Pancreas (tissue), 10 donors: ENCODE results near the gene DDX39A. TPM values are rescaled to one million over a fixed set of nuclear protein-coding genes. Genes with fewer than 3 reads are reported as not detected.
"Not testable (repeated sequence)": the region's sequence is repeated elsewhere in the genome, so short reads cannot be mapped to it uniquely, and the experiment has no call there.

Source experiments
- ATAC-seq, 4 donors: fragments of 200-7000 bp; cut with Tn5 transposase; one replicate each; pipeline versions ENCODE4 v1.8.0 to v1.9.1; 2020; ENCODE audit warnings: mild to moderate bottlenecking in 4 of 4, moderate library complexity in 4 of 4
- DNase-seq, 6 donors: peaks; one replicate each; pipeline ENCODE4 v3.0.0-alpha.2; 2020
- FAIRE-seq: peaks from 2 replicates; lab custom pipeline; 2012; peaks lifted over from hg19 to GRCh38; lab: Jason Lieb, UNC
- H3K27ac ChIP-seq, 4 donors: fragments of 200-600 bp; sonication (generic); 1 replicate in 3 of 4; 2 replicates in 1 of 4; pipeline versions ENCODE4 v1.5.0 to v1.8.0; 2020
- H3K27me3 ChIP-seq, 4 donors: fragments of 200-600 bp; one replicate each; pipeline ENCODE4 v1.8.0; 2021
- H3K36me3 ChIP-seq, 3 donors: fragments of 200-600 bp; sonication (generic) in 1 of 3; one replicate each; pipeline versions ENCODE4 v1.5.0 to v1.8.0; 2020 to 2021
- H3K4me1 ChIP-seq, 3 donors: fragments of 200-600 bp; one replicate each; pipeline ENCODE4 v1.8.0; 2021
- H3K4me3 ChIP-seq, 4 donors: fragments of 200-600 bp; sonication (generic) in 2 of 4; one replicate each; pipeline versions ENCODE4 v1.5.0 to v1.8.0; 2020 to 2021
- H3K9me3 ChIP-seq, 4 donors: fragments of 200-600 bp; one replicate each; pipeline ENCODE4 v1.8.0; 2021
- CTCF ChIP-seq, 4 donors: fragments of 200-600 bp; sonication (generic) in 3 of 4; IDR thresholded peaks; one replicate each; pipeline versions ENCODE4 v1.5.0 to v1.8.0; 2021; ENCODE audit warnings: antibody characterized with exemption in 4 of 4
- WGBS, 2 donors: extraction: QIAGEN DNeasy Blood & Tissue Kit; methylation state at CpG; one replicate each; pipeline ENCODE4 v1.1.7; 2013; 5-methylcytosine and 5-hydroxymethylcytosine counted together
- intact Hi-C, 3 donors: fragments of 100-400 bp; cut with DNase I; formaldehyde crosslinking; loops; one replicate each; pipeline versions ENCODE4 v1.11.1 to v1.14.2; 2022
- polyA plus RNA-seq, 2 donors: library from polyadenylated mRNA; stranded (reverse); fragments of 200-250 nt; gene quantifications; one replicate each; pipeline ENCODE4 v1.2.3, GENCODE V29; 2013
- total RNA-seq, 6 donors: library from RNA; stranded (reverse); fragmentation: NEBNext Ultra II Directional in 4 of 6; extraction: Animal tissue kit (Norgen Biotek cat#: 25700) in 4 of 6; gene quantifications; one replicate each; pipeline versions ENCODE4 v1.2.1 to v1.2.4, GENCODE V29; 2021 to 2023
- donor health status: healthy with polysubstance abuse.
- donor health status: DM: no; HTN: no; CAD: no; lungs with moderate emphysema.
- donor health status: DM: no; HTN: no; CAD: no.
- donor health status: control.
- donor health status: control.
- donor health status: Bipolar disorder and iron deficiency.
- donor health status: DM: yes; HTN: yes; CAD: no.
- donor health status: DM: no; HTN: no; CAD: no.
- donor health status: DM: no; HTN: no; CAD: no.
- donor health status: DM: yes; HTN: yes; CAD: no.

Gene DDX39A
- total and polyA plus RNA-seq, 8 donors = 9.3 to 86.6 (median 19.6) TPM

GRCh38 chr19:14375055-14375581 is 44.0 kb downstream of the DDX39A start:
- no peaks in the 10 kb centered on the region for H3K9me3 ChIP-seq
- H3K27ac ChIP-seq = peak overlapping the region in 1 of 4 donors; percentile 30
- peak in 3 of 4 donors; percentile 51 to 71 (median 63) for ATAC-seq
- no peak for TF ChIP-seq CTCF (IDR thresholded peaks at IDR 0.05)
- H3K4me1 ChIP-seq = no peaks in the 10 kb centered on the region
- H3K27me3 ChIP-seq = no peaks in the 10 kb centered on the region
- WGBS, 2 donors = 52 to 56% methylated on average over 12 of the region's 12 CpGs
- intact Hi-C loops = no loop called here
- DNase-seq = peak in 1 of 6 donors; percentile 50
- H3K4me3 ChIP-seq = no peak overlapping the region
- FAIRE-seq = no peak
- H3K36me3 ChIP-seq = no peaks in the 10 kb centered on the region

- ATAC-seq, FAIRE-seq, DNase-seq, H3K36me3 ChIP-seq, H3K27ac ChIP-seq, intact Hi-C loops, H3K4me1 ChIP-seq, H3K27me3 ChIP-seq, H3K9me3 ChIP-seq, H3K4me3 ChIP-seq: not testable (repeated sequence)
- 78 to 87% methylated on average over 9 of the region's 9 CpGs for WGBS, 2 donors
These were observed 44.8 kb downstream of the DDX39A start for GRCh38 chr19:14374313-14374712.

GRCh38 chr19:14372384-14373077 is 46.6 kb downstream of the DDX39A start:
- H3K4me3 ChIP-seq, ATAC-seq, intact Hi-C loops, FAIRE-seq, DNase-seq, H3K4me1 ChIP-seq, H3K9me3 ChIP-seq, H3K27ac ChIP-seq, H3K36me3 ChIP-seq, H3K27me3 ChIP-seq: not testable (repeated sequence)
- 49 to 56% methylated on average over 6 to 8 of the region's 8 CpGs for WGBS, 2 donors

- intact Hi-C loops = no loop called here
- H3K27me3 ChIP-seq = no peaks in the 10 kb centered on the region
- H3K27ac ChIP-seq = no peak overlapping the region
- no peak for DNase-seq
- no peak for FAIRE-seq
- no peaks in the 10 kb centered on the region for H3K36me3 ChIP-seq
- TF ChIP-seq CTCF (IDR thresholded peaks at IDR 0.05) = no peak
- WGBS, 2 donors = 58 to 71% methylated on average over 10 of the region's 10 CpGs
- H3K4me3 ChIP-seq = no peak overlapping the region
- ATAC-seq = no peak
- no peaks in the 10 kb centered on the region for H3K9me3 ChIP-seq
- peaks cover 0 to 2% (median 0%) of the 10 kb centered on the region in 3 donors for H3K4me1 ChIP-seq
These were observed 47.8 kb downstream of the DDX39A start for GRCh38 chr19:14371301-14371821.

GRCh38 chr19:14370940-14371280 is 48.2 kb downstream of the DDX39A start:
- Histone ChIP-seq H3K27me3 (no peaks in the 10 kb centered on the region), H3K27ac (peak overlapping the region in 1 of 4 donors; percentile 36), H3K36me3 (no peaks in the 10 kb centered on the region), H3K4me1 (peaks cover 0 to 5% (median 0%) of the 10 kb centered on the region in 3 donors), H3K4me3 (no peak overlapping the region), H3K9me3 (no peaks in the 10 kb centered on the region)
- DNase-seq = no peak
- TF ChIP-seq CTCF (IDR thresholded peaks at IDR 0.05) = no peak
- intact Hi-C loops = no loop called here
- no peak for FAIRE-seq
- no peak for ATAC-seq
- 84 to 96% methylated on average over 4 of the region's 4 CpGs for WGBS, 2 donors
